Effector CD8-positive, alpha-beta T cell (primary cell): ENCODE results near the gene ZNF654.
"Not testable (repeated sequence)": the region's sequence is repeated elsewhere in the genome, so short reads cannot be mapped to it uniquely, and the experiment has no call there.

Experiments used
- DNase-seq: peaks from one replicate; lab custom pipeline; 2025; lab: John Stamatoyannopoulos, UW
- total RNA-seq, 4 experiments: gene quantifications; one replicate each; lab custom pipeline; 2026; lab: John Stamatoyannopoulos, UW

ZNF654 gene
- total RNA-seq, result 26.8 to 50.1 (median 47.6) reads per million in 4 experiments

GRCh38 chr3:88058581-88059379 is at the start of gene ZNF654, which contains the start of gene CGGBP1:
ZNF654 (plus strand) TSS chr3:88059255; CDS start chr3:88059320, 65 bp downstream.
CGGBP1 (minus strand) TSS chr3:88059005; CDS start chr3:88055976, 3,029 bp downstream.
- peak; percentile 97 for DNase-seq

GRCh38 chr3:88010810-88011209 is 48.2 kb upstream of the ZNF654 start:
- no peak for DNase-seq

DNA sequence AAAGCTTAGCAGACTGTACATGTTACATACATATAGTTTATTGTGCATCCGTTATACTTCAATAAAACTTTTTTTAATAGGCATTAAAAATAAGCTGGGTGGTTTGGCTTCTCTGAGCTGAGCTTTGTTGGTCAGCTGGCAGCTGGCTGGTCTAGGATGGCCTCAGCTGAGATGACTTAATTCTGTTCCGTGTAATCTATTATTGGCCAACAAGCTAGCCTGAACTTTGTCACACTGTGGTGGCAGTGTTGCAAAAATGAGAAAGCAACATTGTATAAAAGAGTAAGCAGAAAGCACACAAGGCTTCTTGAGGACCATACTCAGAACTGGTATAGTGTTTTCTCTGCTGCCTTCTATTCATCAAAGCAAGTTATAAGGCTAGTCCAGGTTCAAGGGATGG is 45.5 kb upstream of the ZNF654 start:
- no peak for DNase-seq

DNA sequence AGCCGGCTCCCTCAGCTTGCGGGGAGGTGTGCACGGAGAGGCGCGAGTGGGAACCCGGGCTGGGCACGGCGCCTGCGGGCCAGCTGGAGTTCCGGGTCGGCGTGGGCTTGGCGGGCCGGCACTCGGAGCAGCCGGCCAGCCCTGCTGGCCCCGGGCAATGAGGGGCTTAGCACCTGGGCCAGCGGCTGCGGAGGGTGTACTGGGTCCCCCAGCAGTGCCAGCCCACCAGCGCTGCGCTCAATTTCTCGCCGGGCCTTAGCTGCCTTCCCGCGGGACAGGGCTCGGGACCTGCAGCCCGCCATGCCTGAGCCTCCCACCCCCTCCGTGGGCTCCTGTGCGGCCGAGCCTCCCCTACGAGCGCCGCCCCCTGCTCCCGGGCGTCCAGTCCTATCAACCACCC is 43.4 kb upstream of the ZNF654 start:
- DNase-seq, result not testable (repeated sequence)

GRCh38 chr3:88019024-88019423 is 40.0 kb upstream of the ZNF654 start:
- no peak for DNase-seq

GRCh38 chr3:88025001-88025552 is 34.0 kb upstream of the ZNF654 start:
- DNase-seq, result no peak

DNA sequence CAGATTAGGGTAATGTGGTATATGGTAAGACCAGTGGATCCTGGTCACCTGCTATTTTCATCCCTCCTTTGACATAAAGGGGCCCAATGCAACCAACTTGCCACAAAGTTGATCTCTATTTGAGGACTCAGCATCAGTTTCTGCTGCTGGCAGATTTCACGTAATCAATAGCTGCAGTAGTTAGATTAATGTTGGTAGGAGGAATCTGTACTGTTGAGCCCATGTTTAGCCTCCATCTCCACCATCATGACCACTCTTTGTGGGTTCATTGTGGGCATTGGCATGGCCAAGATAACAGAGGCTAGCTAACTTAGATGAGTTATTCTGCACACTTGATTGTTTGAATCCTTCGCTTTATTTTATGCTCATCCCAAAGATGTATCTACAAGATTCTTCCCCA is 30.2 kb upstream of the ZNF654 start:
- no peak for DNase-seq

DNA sequence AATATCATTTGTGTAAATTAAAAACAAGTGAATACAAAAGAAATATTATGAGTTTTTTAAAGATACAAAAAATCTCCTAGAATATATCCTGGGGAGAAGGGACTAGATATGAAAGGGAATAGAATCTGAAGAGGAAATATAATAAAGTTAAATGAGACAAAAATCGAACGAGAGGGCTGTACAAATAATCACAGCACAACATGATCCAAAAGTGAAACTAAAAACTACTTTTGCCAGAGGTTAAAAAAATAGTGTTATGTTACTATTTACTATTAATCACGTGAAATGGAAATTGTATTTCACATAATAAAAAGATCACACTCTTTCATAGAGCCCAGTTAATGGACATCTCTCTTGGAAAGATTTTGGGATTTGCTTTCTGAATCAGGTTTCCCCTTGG is 28.8 kb upstream of the ZNF654 start:
- no peak for DNase-seq

DNA sequence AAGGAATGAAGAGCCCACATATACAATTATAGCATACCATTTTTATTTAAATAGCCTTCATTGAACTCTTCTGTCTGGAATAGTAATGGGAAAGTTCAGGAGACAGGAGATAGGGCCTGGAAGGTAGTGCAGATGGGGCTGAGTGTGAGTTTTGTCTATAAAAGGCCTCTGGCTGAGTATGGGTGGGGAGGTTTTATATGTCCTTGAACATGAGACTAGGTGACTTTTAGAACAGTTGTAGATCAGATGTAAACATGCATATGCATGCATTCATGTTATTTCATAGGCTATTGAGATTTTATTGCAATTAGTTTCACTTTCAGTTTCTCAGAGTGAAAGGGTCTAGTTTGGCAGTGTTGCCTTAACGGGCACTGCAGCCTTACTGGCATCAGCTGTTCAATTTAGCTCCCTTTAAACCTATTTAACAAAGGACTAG is 27.4 kb upstream of the ZNF654 start:
- no peak for DNase-seq

- no peak for DNase-seq
Observed at GRCh38 chr3:88032245-88032644, 26.8 kb upstream of the ZNF654 start.

GRCh38 chr3:88033079-88033478 is 26.0 kb upstream of the ZNF654 start:
- no peak for DNase-seq

DNA sequence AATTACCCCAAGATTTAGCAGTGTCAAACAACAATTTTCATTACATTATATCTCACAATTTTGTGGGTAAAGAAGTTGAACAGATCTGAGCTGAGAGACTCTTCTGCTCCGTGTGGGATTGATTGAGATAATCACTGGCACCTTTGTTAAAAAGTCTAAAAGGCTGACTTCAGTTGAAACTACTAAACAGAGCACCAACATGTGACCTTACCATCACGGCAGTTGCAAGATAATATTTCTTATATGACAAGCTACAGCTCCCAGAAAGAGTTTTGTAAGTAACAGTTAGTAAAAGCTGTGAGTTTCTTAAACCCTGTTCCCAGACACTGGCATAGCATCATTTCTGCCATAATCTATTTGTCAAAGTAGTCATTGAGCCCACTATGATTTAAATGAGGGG is 25.2 kb upstream of the ZNF654 start:
- DNase-seq, result no peak

GRCh38 chr3:88034491-88035275 is 24.4 kb upstream of the ZNF654 start:
- DNase-seq, result no peak

GRCh38 chr3:88036221-88036620 is 22.8 kb upstream of the ZNF654 start:
- DNase-seq, result no peak

GRCh38 chr3:88038566-88038965 is 20.5 kb upstream of the ZNF654 start:
- no peak for DNase-seq

- DNase-seq, result no peak
Observed at GRCh38 chr3:88040529-88040928, 18.5 kb upstream of the ZNF654 start.

GRCh38 chr3:88041005-88041404 is 18.1 kb upstream of the ZNF654 start:
- DNase-seq, result no peak

DNA sequence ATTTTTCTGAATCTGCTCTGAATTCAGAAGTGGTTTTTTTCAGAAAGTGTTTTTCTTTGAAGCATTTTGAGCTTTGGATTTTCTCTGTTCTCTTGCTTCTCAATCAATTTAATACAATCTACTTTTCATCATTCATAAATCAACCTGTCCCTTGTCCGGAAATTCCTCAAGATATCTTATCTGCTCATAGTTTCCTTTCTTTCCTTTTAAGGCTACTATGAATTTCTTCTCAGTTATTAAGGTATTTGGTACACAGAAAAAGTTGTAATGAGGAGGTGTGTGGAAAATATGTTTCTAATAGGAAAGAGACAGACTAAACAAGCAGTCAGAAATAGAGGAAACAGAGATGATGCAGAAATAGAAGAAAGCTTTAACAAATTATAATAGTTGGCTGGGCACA is 14.6 kb upstream of the ZNF654 start:
- no peak for DNase-seq

GRCh38 chr3:88046766-88047165 is 12.3 kb upstream of the ZNF654 start:
- no peak for DNase-seq

DNA sequence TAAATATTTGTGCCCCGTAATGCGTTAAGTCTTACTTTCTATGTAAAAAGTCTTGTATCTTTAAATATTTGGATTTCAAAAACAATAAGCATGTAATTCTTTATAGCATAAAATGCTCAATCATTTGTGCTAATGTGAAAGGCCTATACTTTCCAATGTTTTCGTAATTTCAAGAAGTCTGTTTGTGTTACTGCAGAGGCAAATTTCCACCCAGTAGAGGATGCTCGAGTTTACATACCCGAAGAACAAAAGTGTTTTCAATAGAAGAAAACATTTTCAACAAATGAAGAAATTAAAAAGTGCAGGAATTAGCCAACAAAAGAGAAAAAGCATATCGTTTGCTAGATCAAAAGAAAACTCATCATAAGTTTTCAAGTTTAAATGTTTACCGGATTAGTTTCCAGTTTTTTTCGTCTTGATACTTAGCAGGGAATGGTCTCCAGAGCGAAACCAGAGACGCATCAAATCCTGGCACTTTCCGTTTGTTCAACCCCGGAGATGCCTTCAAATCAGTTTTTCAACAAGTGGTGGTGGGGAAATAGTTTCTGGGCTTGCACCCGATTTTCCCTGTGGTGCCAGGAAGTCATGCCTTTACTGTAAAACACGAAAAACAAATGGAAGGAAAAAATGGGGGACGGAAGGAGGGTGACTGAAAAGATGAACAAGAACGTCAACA is 1.3 kb upstream of the ZNF654 start:
- DNase-seq, result no peak

GRCh38 chr3:88058306-88058580 is 812 bp upstream of the ZNF654 start:
- no peak for DNase-seq
